Activated naive CD8-positive, alpha-beta T cell (primary cell): ENCODE results near the gene PPY.
"Not testable (repeated sequence)": the region's sequence is repeated elsewhere in the genome, so short reads cannot be mapped to it uniquely, and the experiment has no call there.

ENCODE experiments used
- H3K27ac Mint-ChIP-seq: one replicate; pipeline ENCODE4 v1.8.0; 2021; ENCODE audit warnings: mixed read lengths
- H3K27me3 Mint-ChIP-seq: one replicate; pipeline ENCODE4 v1.8.0; 2021; ENCODE audit warnings: mixed read lengths
- H3K36me3 Mint-ChIP-seq: one replicate; pipeline ENCODE4 v1.8.0; 2021; ENCODE audit warnings: mixed read lengths
- H3K4me1 Mint-ChIP-seq: one replicate; pipeline ENCODE4 v1.8.0; 2021; ENCODE audit warnings: low read depth, mixed read lengths
- H3K4me3 Mint-ChIP-seq: one replicate; pipeline ENCODE4 v1.8.0; 2021; ENCODE audit warnings: mild to moderate bottlenecking, mixed read lengths
- H3K9me3 Mint-ChIP-seq: one replicate; pipeline ENCODE4 v1.8.0; 2021; ENCODE audit warnings: low read depth, mixed read lengths

The PPY gene

GRCh38 chr17:43974382-43975266 lies 32.3 kb upstream of the PPY start:
- H3K4me1 Mint-ChIP-seq = peaks cover 5% of the 10 kb centered on the region
- no peaks in the 10 kb centered on the region for H3K9me3 Mint-ChIP-seq
- H3K27ac Mint-ChIP-seq = no peak overlapping the region
- H3K4me3 Mint-ChIP-seq = no peak overlapping the region
- no peaks in the 10 kb centered on the region for H3K36me3 Mint-ChIP-seq
- H3K27me3 Mint-ChIP-seq = peaks cover 3% of the 10 kb centered on the region

- not testable (repeated sequence) for H3K4me3 Mint-ChIP-seq, H3K36me3 Mint-ChIP-seq, H3K4me1 Mint-ChIP-seq, H3K9me3 Mint-ChIP-seq, H3K27ac Mint-ChIP-seq, H3K27me3 Mint-ChIP-seq
Observed at GRCh38 chr17:43972444-43973212, 30.4 kb upstream of the PPY start.

- not testable (repeated sequence) for H3K27me3 Mint-ChIP-seq, H3K36me3 Mint-ChIP-seq, H3K9me3 Mint-ChIP-seq, H3K4me3 Mint-ChIP-seq, H3K4me1 Mint-ChIP-seq, H3K27ac Mint-ChIP-seq
Observed at GRCh38 chr17:43971436-43971835, 29.2 kb upstream of the PPY start.

- Mint-ChIP-seq H3K4me3 (no peak overlapping the region), H3K27ac (no peak overlapping the region), H3K36me3 (no peaks in the 10 kb centered on the region), H3K27me3 (no peaks in the 10 kb centered on the region), H3K9me3 (no peaks in the 10 kb centered on the region), H3K4me1 (peaks cover 5% of the 10 kb centered on the region)
Observed at GRCh38 chr17:43970366-43970765, 28.1 kb upstream of the PPY start.

GRCh38 chr17:43967251-43967875 lies 25.1 kb upstream of the PPY start:
- H3K27ac Mint-ChIP-seq = no peak overlapping the region
- H3K4me3 Mint-ChIP-seq = no peak overlapping the region
- H3K4me1 Mint-ChIP-seq = peaks cover 5% of the 10 kb centered on the region
- no peaks in the 10 kb centered on the region for H3K9me3 Mint-ChIP-seq
- H3K27me3 Mint-ChIP-seq = peaks cover 2% of the 10 kb centered on the region
- no peaks in the 10 kb centered on the region for H3K36me3 Mint-ChIP-seq

- Mint-ChIP-seq H3K27me3 (peaks cover 5% of the 10 kb centered on the region), H3K4me3 (no peak overlapping the region), H3K27ac (no peak overlapping the region), H3K36me3 (no peaks in the 10 kb centered on the region), H3K4me1 (no peaks in the 10 kb centered on the region), H3K9me3 (no peaks in the 10 kb centered on the region)
Observed at GRCh38 chr17:43966276-43966675, 24.0 kb upstream of the PPY start.

GRCh38 chr17:43962479-43962878 lies 20.2 kb upstream of the PPY start:
- no peak overlapping the region for H3K4me3 Mint-ChIP-seq
- peaks cover 5% of the 10 kb centered on the region for H3K27me3 Mint-ChIP-seq
- H3K27ac Mint-ChIP-seq = no peak overlapping the region
- H3K4me1 Mint-ChIP-seq = no peaks in the 10 kb centered on the region
- H3K36me3 Mint-ChIP-seq = no peaks in the 10 kb centered on the region
- no peaks in the 10 kb centered on the region for H3K9me3 Mint-ChIP-seq

- H3K36me3 Mint-ChIP-seq = no peaks in the 10 kb centered on the region
- H3K27ac Mint-ChIP-seq = no peak overlapping the region
- H3K9me3 Mint-ChIP-seq = no peaks in the 10 kb centered on the region
- H3K4me1 Mint-ChIP-seq = no peaks in the 10 kb centered on the region
- H3K4me3 Mint-ChIP-seq = no peak overlapping the region
- peaks cover 5% of the 10 kb centered on the region for H3K27me3 Mint-ChIP-seq
Observed at GRCh38 chr17:43961954-43962353, 19.7 kb upstream of the PPY start.

- H3K9me3 Mint-ChIP-seq, H3K36me3 Mint-ChIP-seq, H3K4me1 Mint-ChIP-seq, H3K27me3 Mint-ChIP-seq, H3K4me3 Mint-ChIP-seq, H3K27ac Mint-ChIP-seq: not testable (repeated sequence)
Observed at GRCh38 chr17:43961292-43961691, 19.0 kb upstream of the PPY start.

- no peak overlapping the region for H3K27ac Mint-ChIP-seq
- H3K36me3 Mint-ChIP-seq = no peaks in the 10 kb centered on the region
- H3K9me3 Mint-ChIP-seq = no peaks in the 10 kb centered on the region
Observed at GRCh38 chr17:43958748-43959352, 16.6 kb upstream of the PPY start.

GRCh38 chr17:43956222-43956621 lies 13.9 kb upstream of the PPY start:
- H3K27me3 Mint-ChIP-seq = peaks cover 13% of the 10 kb centered on the region
- no peaks in the 10 kb centered on the region for H3K9me3 Mint-ChIP-seq
- no peak overlapping the region for H3K27ac Mint-ChIP-seq
- H3K36me3 Mint-ChIP-seq = no peaks in the 10 kb centered on the region
- no peak overlapping the region for H3K4me3 Mint-ChIP-seq
- H3K4me1 Mint-ChIP-seq = peaks cover 1% of the 10 kb centered on the region

More at GRCh38 chr17:43958748-43959352, 16.6 kb upstream of the PPY start:
- H3K27me3 Mint-ChIP-seq = peaks cover 7% of the 10 kb centered on the region
- no peaks in the 10 kb centered on the region for H3K4me1 Mint-ChIP-seq
- no peak overlapping the region for H3K4me3 Mint-ChIP-seq

GRCh38 chr17:43953746-43954145 lies 11.5 kb upstream of the PPY start, which contains the start of gene PYY:
Gene PYY (minus strand): TSS chr17:43953940. CDS start chr17:43953483, 457 bp downstream.
- peak within 1 kb of the TSS; percentile 52 for H3K4me3 Mint-ChIP-seq
- H3K27ac Mint-ChIP-seq = no peak within 1 kb of the TSS

GRCh38 chr17:43952724-43953666 lies 10.7 kb upstream of the PPY start:
- H3K27ac Mint-ChIP-seq = no peak overlapping the region
- H3K4me3 Mint-ChIP-seq = peak overlapping the region; percentile 52
- H3K4me1 Mint-ChIP-seq = peaks cover 1% of the 10 kb centered on the region
- H3K9me3 Mint-ChIP-seq = no peaks in the 10 kb centered on the region
- no peaks in the 10 kb centered on the region for H3K36me3 Mint-ChIP-seq
- peaks cover 17% of the 10 kb centered on the region for H3K27me3 Mint-ChIP-seq

More at GRCh38 chr17:43953746-43954145, 11.5 kb upstream of the PPY start, which contains the start of gene PYY:
- H3K27me3 Mint-ChIP-seq = peaks cover 17% of the 10 kb centered on the region
- H3K36me3 Mint-ChIP-seq = no peaks in the 10 kb centered on the region
- peaks cover 1% of the 10 kb centered on the region for H3K4me1 Mint-ChIP-seq
- H3K9me3 Mint-ChIP-seq = no peaks in the 10 kb centered on the region

GRCh38 chr17:43952351-43952723 lies 10.1 kb upstream of the PPY start:
- H3K27ac Mint-ChIP-seq = no peak overlapping the region
- no peaks in the 10 kb centered on the region for H3K9me3 Mint-ChIP-seq
- H3K27me3 Mint-ChIP-seq = peaks cover 17% of the 10 kb centered on the region
- no peak overlapping the region for H3K4me3 Mint-ChIP-seq
- peaks cover 1% of the 10 kb centered on the region for H3K4me1 Mint-ChIP-seq
- H3K36me3 Mint-ChIP-seq = no peaks in the 10 kb centered on the region
